Measurements from ENCODE around the gene PLXDC2. TPM values are rescaled to one million over a fixed set of nuclear protein-coding genes. Genes with fewer than 3 reads are reported as not detected.

The PLXDC2 gene
- total and polyA plus RNA-seq, 2 donors (not counting 1 experiment from before 2014, with no cell fraction given) = 0.07 TPM

DNA sequence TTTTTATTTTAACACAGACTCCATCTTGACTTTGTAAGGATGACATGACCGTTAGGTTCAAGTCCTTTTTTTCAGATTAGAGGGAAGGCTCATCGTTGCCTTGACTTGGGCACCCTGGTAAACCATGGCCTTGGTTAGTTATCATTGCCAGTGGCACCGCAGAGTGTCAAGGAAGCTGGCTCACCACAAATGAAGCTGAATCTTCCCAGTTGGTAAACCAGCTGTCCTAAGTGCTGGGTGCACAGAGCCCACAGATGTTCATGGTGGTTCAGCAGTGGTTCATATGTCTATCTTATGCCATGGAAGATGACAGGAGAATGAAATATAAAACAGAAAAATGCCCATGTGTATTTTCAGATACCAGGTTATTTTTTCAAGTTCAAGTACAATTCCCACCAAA lies 273.6 kb downstream of the PLXDC2 start:
- ATAC-seq (ENCODE audit: low read depth) = no peak
- Histone ChIP-seq H4K20me1 (ENCODE audit: control insufficient read depth, insufficient read depth, low read length, poor library complexity, severe bottlenecking) (no peaks in the 10 kb centered on the region), H3K9ac (ENCODE audit: low read length) (no peak overlapping the region), H3K27ac (ENCODE audit: low read length in 2 of 2) (no peak overlapping the region), H3K27me3 (replicated peaks in 1 of 4; ENCODE audit: control extremely low read depth in 1 of 4, control insufficient read depth in 3 of 4, insufficient read depth in 4 of 4, low read length in 3 of 4) (no peaks in the 10 kb centered on the region), H3K79me2 (ENCODE audit: control insufficient read depth, insufficient read depth, low read length) (no peaks in the 10 kb centered on the region), H3K4me1 (ENCODE audit: control insufficient read depth in 2 of 2, insufficient read depth in 2 of 2, low read length in 2 of 2) (no peaks in the 10 kb centered on the region), H3K4me2 (replicated peaks; ENCODE audit: low read depth, low read length, poor library complexity, severe bottlenecking) (no peak overlapping the region), H3K9me3 (ENCODE audit: control extremely low read depth in 1 of 3, control insufficient read depth in 2 of 3, insufficient read depth in 1 of 3, low read length in 2 of 3) (peaks cover 0 to 3% (median 0%) of the 10 kb centered on the region in 3 donors), H3K4me3 (ENCODE audit: control extremely low read depth in 1 of 5, extremely low read depth in 1 of 5, insufficient read depth in 1 of 5, low read depth in 2 of 5, low read length in 4 of 5) (no peak overlapping the region), H2AFZ (ENCODE audit: insufficient read depth, low read depth, low read length, poor library complexity, severe bottlenecking) (no peak overlapping the region), H3K36me3 (replicated peaks in 1 of 2; ENCODE audit: control extremely low read depth in 1 of 2, control insufficient read depth in 1 of 2, extremely low read depth in 1 of 2, insufficient read depth in 2 of 2, low read length in 1 of 2) (no peaks in the 10 kb centered on the region)
- TF ChIP-seq, protein P1, sequence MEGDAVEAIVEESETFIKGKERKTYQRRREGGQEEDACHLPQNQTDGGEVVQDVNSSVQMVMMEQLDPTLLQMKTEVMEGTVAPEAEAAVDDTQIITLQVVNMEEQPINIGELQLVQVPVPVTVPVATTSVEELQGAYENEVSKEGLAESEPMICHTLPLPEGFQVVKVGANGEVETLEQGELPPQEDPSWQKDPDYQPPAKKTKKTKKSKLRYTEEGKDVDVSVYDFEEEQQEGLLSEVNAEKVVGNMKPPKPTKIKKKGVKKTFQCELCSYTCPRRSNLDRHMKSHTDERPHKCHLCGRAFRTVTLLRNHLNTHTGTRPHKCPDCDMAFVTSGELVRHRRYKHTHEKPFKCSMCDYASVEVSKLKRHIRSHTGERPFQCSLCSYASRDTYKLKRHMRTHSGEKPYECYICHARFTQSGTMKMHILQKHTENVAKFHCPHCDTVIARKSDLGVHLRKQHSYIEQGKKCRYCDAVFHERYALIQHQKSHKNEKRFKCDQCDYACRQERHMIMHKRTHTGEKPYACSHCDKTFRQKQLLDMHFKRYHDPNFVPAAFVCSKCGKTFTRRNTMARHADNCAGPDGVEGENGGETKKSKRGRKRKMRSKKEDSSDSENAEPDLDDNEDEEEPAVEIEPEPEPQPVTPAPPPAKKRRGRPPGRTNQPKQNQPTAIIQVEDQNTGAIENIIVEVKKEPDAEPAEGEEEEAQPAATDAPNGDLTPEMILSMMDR (IDR thresholded peaks at IDR 0.05) = no peak
- ChIA-PET CTCF (no interaction called here), POLR2A (no interaction called here)
- Mint-ChIP-seq H3K27ac (no peak overlapping the region), H3K4me1 (no peaks in the 10 kb centered on the region), H3K9me3 (ENCODE audit: insufficient read depth) (peaks cover 9% of the 10 kb centered on the region), H3K4me3 (no peak overlapping the region), H3K27me3 (no peaks in the 10 kb centered on the region)
- intact Hi-C loops (cut with micrococcal nuclease) = no loop called here
- WGBS (ENCODE audit: insufficient coverage) = 70% methylated on average over 3 of the region's 3 CpGs
- DNase-seq = no peak

DNA sequence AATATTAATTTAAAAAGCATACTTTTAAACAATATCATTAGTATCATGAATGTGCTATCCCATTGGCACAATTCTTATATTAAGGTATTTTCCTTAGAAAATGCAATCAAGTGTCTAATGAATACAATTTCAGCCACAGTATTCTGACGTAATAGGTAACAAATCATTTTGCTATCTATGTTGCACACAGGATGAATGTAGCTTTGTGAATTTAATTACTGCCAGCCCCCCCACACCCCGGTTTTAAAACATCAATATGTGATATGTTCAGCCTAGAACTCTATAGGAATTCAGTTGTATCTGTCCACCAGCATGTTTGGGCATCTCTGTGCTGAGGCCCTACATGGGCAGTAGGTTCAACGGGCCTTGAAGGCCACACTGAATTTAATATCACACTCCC lies 274.6 kb downstream of the PLXDC2 start:
- intact Hi-C loops (cut with micrococcal nuclease) = no loop called here
- no peaks in the 10 kb centered on the region for H3K27me3 Mint-ChIP-seq
- Histone ChIP-seq H3K9me3 (ENCODE audit: control extremely low read depth in 1 of 3, control insufficient read depth in 2 of 3, insufficient read depth in 1 of 3, low read length in 2 of 3) (peaks cover 0 to 3% (median 0%) of the 10 kb centered on the region in 3 donors), H3K4me1 (ENCODE audit: control insufficient read depth in 2 of 2, insufficient read depth in 2 of 2, low read length in 2 of 2) (no peaks in the 10 kb centered on the region), H3K36me3 (replicated peaks in 1 of 2; ENCODE audit: control extremely low read depth in 1 of 2, control insufficient read depth in 1 of 2, extremely low read depth in 1 of 2, insufficient read depth in 2 of 2, low read length in 1 of 2) (no peaks in the 10 kb centered on the region), H4K20me1 (ENCODE audit: control insufficient read depth, insufficient read depth, low read length, poor library complexity, severe bottlenecking) (no peaks in the 10 kb centered on the region), H3K9ac (ENCODE audit: low read length) (no peak overlapping the region), H3K4me2 (replicated peaks; ENCODE audit: low read depth, low read length, poor library complexity, severe bottlenecking) (no peak overlapping the region), H2AFZ (ENCODE audit: insufficient read depth, low read depth, low read length, poor library complexity, severe bottlenecking) (no peak overlapping the region), H3K79me2 (ENCODE audit: control insufficient read depth, insufficient read depth, low read length) (no peaks in the 10 kb centered on the region), H3K27ac (ENCODE audit: low read length in 2 of 2) (no peak overlapping the region), H3K27me3 (replicated peaks in 1 of 4; ENCODE audit: control extremely low read depth in 1 of 4, control insufficient read depth in 3 of 4, insufficient read depth in 4 of 4, low read length in 3 of 4) (no peaks in the 10 kb centered on the region), H3K4me3 (ENCODE audit: control extremely low read depth in 1 of 5, extremely low read depth in 1 of 5, insufficient read depth in 1 of 5, low read depth in 2 of 5, low read length in 4 of 5) (no peak overlapping the region)
- H3K27ac Mint-ChIP-seq = no peak overlapping the region
- ChIA-PET POLR2A (no interaction called here), CTCF (no interaction called here)
- no peak for DNase-seq
- WGBS (ENCODE audit: insufficient coverage) = 100% methylated on average over 1 of the region's 3 CpGs
- no peaks in the 10 kb centered on the region for H3K4me1 Mint-ChIP-seq
- no peak overlapping the region for H3K4me3 Mint-ChIP-seq
- TF ChIP-seq EZH2 (IDR thresholded peaks at IDR 0.05; ENCODE audit: borderline replicate concordance, insufficient read depth, low read depth, low read length, poor library complexity, severe bottlenecking) = no peak
- TF ChIP-seq, protein P1 (IDR thresholded peaks at IDR 0.05) = no peak
- peaks cover 9% of the 10 kb centered on the region for H3K9me3 Mint-ChIP-seq (ENCODE audit: insufficient read depth)
- no peak for ATAC-seq (ENCODE audit: low read depth)

Data from B cell (primary cell).